ENCODE results near the gene SLC6A1.

SLC6A1 gene

DNA sequence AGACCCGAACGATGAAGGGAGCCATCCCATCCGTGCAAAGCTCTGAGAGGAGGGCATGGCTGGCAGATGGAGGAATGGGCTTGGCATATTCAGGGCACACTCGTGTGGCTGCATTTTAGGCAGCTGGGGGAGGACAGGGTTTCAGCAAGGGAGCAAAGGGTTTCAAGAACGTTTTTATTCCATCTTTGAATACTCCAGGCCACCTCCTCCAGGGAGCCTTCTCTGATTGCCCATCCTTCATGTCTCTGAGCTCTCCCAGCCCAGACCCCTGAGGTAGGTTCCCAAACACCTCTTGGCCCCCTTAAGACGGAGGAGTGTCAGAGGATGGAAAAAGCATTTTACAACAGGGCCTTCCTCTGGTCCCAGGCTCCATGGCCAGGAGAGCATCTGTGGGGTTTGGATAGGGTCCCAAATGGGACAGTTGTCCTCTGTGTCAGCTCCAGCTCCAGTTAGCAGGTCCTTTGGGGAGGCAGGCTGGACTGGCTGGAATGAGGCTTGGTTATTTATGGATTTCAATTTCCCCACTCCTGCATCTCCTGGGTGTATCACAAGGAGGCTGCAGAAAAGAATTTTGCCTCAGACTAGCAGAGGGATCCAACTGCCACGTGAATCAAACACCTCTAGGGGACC is 17.7 kb upstream of the SLC6A1 start:
- ATAC-seq: no peak
- TF ChIP-seq, protein P1, sequence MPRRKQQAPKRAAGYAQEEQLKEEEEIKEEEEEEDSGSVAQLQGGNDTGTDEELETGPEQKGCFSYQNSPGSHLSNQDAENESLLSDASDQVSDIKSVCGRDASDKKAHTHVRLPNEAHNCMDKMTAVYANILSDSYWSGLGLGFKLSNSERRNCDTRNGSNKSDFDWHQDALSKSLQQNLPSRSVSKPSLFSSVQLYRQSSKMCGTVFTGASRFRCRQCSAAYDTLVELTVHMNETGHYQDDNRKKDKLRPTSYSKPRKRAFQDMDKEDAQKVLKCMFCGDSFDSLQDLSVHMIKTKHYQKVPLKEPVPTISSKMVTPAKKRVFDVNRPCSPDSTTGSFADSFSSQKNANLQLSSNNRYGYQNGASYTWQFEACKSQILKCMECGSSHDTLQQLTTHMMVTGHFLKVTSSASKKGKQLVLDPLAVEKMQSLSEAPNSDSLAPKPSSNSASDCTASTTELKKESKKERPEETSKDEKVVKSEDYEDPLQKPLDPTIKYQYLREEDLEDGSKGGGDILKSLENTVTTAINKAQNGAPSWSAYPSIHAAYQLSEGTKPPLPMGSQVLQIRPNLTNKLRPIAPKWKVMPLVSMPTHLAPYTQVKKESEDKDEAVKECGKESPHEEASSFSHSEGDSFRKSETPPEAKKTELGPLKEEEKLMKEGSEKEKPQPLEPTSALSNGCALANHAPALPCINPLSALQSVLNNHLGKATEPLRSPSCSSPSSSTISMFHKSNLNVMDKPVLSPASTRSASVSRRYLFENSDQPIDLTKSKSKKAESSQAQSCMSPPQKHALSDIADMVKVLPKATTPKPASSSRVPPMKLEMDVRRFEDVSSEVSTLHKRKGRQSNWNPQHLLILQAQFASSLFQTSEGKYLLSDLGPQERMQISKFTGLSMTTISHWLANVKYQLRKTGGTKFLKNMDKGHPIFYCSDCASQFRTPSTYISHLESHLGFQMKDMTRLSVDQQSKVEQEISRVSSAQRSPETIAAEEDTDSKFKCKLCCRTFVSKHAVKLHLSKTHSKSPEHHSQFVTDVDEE (CRISPR knock-in tag; IDR thresholded peaks at IDR 0.05): no peak

DNA sequence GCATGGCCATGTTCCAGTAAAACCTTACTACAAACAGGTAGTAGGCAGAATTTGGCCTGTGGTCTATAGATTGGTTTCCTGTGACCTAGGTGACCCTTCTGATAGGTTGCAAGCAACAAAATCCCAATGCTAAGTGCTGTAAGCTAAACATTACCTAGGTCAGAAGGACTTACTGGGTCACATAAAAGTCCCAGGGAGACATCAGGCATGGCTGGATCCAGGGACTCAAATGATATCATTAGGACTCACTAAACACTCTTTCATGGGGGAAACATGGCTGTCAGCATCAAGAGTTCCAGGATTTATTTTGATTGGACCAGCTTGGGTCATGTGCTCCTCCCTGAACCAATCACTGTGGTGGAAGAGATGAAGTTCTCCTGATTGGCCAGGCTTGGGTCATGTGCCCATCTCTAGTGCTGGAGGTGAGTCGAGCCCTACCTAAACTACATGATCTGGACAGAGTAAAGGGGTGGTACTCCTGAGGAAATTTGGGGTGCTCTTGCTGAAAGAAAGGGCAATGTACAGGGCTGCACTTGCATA is 16.8 kb upstream of the SLC6A1 start:
- ATAC-seq: no peak
- TF ChIP-seq ISL1 (CRISPR knock-in tag; IDR thresholded peaks at IDR 0.05) (no peak), ZNF565 (CRISPR knock-in tag; conservative IDR thresholded peaks at IDR 0.05; ENCODE audit: low read depth) (no peak), ZC3H10 (CRISPR knock-in tag; IDR thresholded peaks at IDR 0.05) (no peak), CSDC2 (CRISPR knock-in tag; IDR thresholded peaks at IDR 0.05) (no peak), ESRRG (CRISPR knock-in tag; IDR thresholded peaks at IDR 0.05) (no peak), ZFP30 (CRISPR knock-in tag; IDR thresholded peaks at IDR 0.05) (no peak), TOX (CRISPR knock-in tag; IDR thresholded peaks at IDR 0.05; ENCODE audit: borderline replicate concordance) (no peak), BACH2 (CRISPR knock-in tag; IDR thresholded peaks at IDR 0.05; ENCODE audit: borderline replicate concordance) (no peak), OSR1 (CRISPR knock-in tag; IDR thresholded peaks at IDR 0.05) (no peak), ZFP3 (CRISPR knock-in tag; IDR thresholded peaks at IDR 0.05) (no peak), RARB (CRISPR knock-in tag; IDR thresholded peaks at IDR 0.05) (no peak), TCF4 (CRISPR knock-in tag; IDR thresholded peaks at IDR 0.05; ENCODE audit: borderline replicate concordance) (no peak), ARNTL (CRISPR knock-in tag; IDR thresholded peaks at IDR 0.05; ENCODE audit: borderline replicate concordance, low read depth) (no peak), ZNF8 (CRISPR knock-in tag; IDR thresholded peaks at IDR 0.05) (no peak)
- TF ChIP-seq, protein P2, sequence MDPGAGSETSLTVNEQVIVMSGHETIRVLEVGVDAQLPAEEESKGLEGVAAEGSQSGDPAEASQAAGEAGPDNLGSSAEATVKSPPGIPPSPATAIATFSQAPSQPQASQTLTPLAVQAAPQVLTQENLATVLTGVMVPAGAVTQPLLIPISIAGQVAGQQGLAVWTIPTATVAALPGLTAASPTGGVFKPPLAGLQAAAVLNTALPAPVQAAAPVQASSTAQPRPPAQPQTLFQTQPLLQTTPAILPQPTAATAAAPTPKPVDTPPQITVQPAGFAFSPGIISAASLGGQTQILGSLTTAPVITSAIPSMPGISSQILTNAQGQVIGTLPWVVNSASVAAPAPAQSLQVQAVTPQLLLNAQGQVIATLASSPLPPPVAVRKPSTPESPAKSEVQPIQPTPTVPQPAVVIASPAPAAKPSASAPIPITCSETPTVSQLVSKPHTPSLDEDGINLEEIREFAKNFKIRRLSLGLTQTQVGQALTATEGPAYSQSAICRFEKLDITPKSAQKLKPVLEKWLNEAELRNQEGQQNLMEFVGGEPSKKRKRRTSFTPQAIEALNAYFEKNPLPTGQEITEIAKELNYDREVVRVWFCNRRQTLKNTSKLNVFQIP (CRISPR knock-in tag; IDR thresholded peaks at IDR 0.05; ENCODE audit: borderline replicate concordance, low read depth): no peak
- TF ChIP-seq, protein P3, sequence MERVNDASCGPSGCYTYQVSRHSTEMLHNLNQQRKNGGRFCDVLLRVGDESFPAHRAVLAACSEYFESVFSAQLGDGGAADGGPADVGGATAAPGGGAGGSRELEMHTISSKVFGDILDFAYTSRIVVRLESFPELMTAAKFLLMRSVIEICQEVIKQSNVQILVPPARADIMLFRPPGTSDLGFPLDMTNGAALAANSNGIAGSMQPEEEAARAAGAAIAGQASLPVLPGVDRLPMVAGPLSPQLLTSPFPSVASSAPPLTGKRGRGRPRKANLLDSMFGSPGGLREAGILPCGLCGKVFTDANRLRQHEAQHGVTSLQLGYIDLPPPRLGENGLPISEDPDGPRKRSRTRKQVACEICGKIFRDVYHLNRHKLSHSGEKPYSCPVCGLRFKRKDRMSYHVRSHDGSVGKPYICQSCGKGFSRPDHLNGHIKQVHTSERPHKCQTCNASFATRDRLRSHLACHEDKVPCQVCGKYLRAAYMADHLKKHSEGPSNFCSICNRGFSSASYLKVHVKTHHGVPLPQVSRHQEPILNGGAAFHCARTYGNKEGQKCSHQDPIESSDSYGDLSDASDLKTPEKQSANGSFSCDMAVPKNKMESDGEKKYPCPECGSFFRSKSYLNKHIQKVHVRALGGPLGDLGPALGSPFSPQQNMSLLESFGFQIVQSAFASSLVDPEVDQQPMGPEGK (CRISPR knock-in tag; IDR thresholded peaks at IDR 0.05; ENCODE audit: borderline replicate concordance): no peak
- TF ChIP-seq, protein P1 (CRISPR knock-in tag; IDR thresholded peaks at IDR 0.05): no peak
- TF ChIP-seq, protein P4, sequence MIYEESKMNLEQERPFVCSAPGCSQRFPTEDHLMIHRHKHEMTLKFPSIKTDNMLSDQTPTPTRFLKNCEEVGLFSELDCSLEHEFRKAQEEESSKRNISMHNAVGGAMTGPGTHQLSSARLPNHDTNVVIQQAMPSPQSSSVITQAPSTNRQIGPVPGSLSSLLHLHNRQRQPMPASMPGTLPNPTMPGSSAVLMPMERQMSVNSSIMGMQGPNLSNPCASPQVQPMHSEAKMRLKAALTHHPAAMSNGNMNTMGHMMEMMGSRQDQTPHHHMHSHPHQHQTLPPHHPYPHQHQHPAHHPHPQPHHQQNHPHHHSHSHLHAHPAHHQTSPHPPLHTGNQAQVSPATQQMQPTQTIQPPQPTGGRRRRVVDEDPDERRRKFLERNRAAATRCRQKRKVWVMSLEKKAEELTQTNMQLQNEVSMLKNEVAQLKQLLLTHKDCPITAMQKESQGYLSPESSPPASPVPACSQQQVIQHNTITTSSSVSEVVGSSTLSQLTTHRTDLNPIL (CRISPR knock-in tag; IDR thresholded peaks at IDR 0.05; ENCODE audit: low read depth): no peak

DNA sequence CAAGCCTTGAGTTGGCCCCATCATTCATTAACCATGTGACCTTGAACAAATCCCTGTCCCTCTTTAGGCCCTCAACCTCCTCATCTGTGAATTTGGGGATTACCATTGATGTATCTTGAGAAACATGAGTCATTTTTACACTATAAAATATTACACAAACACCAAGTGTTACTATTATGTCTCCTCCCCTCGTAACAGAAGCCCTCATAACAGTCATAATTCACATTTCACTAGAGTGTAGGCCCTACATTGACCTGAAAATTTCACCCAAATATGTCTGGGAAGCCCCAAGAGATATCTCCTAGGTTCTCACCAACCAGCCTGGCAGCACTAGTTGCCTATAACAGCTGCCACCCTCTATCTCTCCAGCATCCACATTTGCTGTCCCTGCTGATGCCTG is 15.8 kb upstream of the SLC6A1 start:
- ATAC-seq: no peak
- no peak for TF ChIP-seq ZFP3 (CRISPR knock-in tag; IDR thresholded peaks at IDR 0.05)
- TF ChIP-seq ZFP30 (CRISPR knock-in tag; IDR thresholded peaks at IDR 0.05): no peak
- TF ChIP-seq SNAI2 (CRISPR knock-in tag; IDR thresholded peaks at IDR 0.05): no peak
